ENCODE measurements around the gene CDA. TPM values are rescaled to one million over a fixed set of nuclear protein-coding genes. Genes with fewer than 3 reads are reported as not detected.

The CDA gene
- total and polyA plus RNA-seq, 2 donors (not counting 3 experiments of a cell fraction or from before 2014, with no cell fraction given): 0.35 to 1.9 TPM

GRCh38 chr1:20648438-20648837, 59.5 kb downstream of the CDA start:
- no peak for FAIRE-seq
- CTCF ChIA-PET: no interaction called here

GRCh38 chr1:20648946-20649345, 60.0 kb downstream of the CDA start:
- no TSS peak for BruUV-seq (replicated peaks)
- no peak overlapping the region for H3K4me2 ChIP-seq (ENCODE audit: insufficient read depth, low read length)
- peaks cover 13 to 50% of the 10 kb centered on the region in 2 experiments for H3K36me3 ChIP-seq (ENCODE audit: control insufficient read depth in 2 of 2, extremely low read depth in 1 of 2, insufficient read depth in 2 of 2, low read length in 2 of 2)
- no peaks in the 10 kb centered on the region for H4K20me1 ChIP-seq (replicated peaks; ENCODE audit: control insufficient read depth, extremely low read depth, insufficient read depth, low read length)
- POLR2A ChIA-PET: no interaction called here
- no peaks in the 10 kb centered on the region for H3K79me2 ChIP-seq (ENCODE audit: control insufficient read depth, insufficient read depth, low read length)
- dilution Hi-C loops (cut with MboI; ENCODE audit: extremely low pct_ligation_motif_present, low sequenced_read_pairs): no loop called here
- H3K4me1 ChIP-seq (ENCODE audit: control insufficient read depth, extremely low read depth, insufficient read depth, low read length): no peaks in the 10 kb centered on the region
- intact Hi-C loops (cut with micrococcal nuclease): no loop called here
- no peaks in the 10 kb centered on the region for H3K9me1 ChIP-seq (replicated peaks; ENCODE audit: control insufficient read depth, extremely low read depth, insufficient read depth, low read length)
- no peaks in the 10 kb centered on the region for H3K27me3 ChIP-seq (ENCODE audit: control insufficient read depth in 2 of 2, insufficient read depth in 2 of 2, low read length in 2 of 2)
- H3K9ac ChIP-seq (replicated peaks; ENCODE audit: extremely low read depth, insufficient read depth, low read length): no peak overlapping the region
- FAIRE-seq: no peak
- no peak overlapping the region for H3K4me3 ChIP-seq (replicated peaks in 1 of 3; ENCODE audit: insufficient read depth in 1 of 3, low read depth in 1 of 3, low read length in 3 of 3)
- no peak overlapping the region for H3K27ac ChIP-seq (ENCODE audit: insufficient read depth, low read depth, low read length)
- DNase-seq (ENCODE audit: low read depth, low spot score): no peak
- no peaks in the 10 kb centered on the region for H3K9me3 ChIP-seq (replicated peaks; ENCODE audit: control insufficient read depth, insufficient read depth, low read length)
- TF ChIP-seq POLR2A (IDR thresholded peaks at IDR 0.05; ENCODE audit: low read depth, low read length): no peak
- TF ChIP-seq JUN (IDR thresholded peaks at IDR 0.05; ENCODE audit: borderline replicate concordance, insufficient read depth, insufficient read length, low read depth): no peak
- TF ChIP-seq FOS (IDR thresholded peaks at IDR 0.05; ENCODE audit: borderline replicate concordance, insufficient read depth, low read length): no peak
- no peak for TF ChIP-seq CTCF (IDR thresholded peaks at IDR 0.05; ENCODE audit: extremely low read depth in 1 of 2, insufficient read depth in 1 of 2, low read depth in 1 of 2, low read length in 2 of 2)
- TF ChIP-seq MYC (IDR thresholded peaks at IDR 0.05; ENCODE audit: low read depth, low read length): no peak
- TF ChIP-seq EZH2 (IDR thresholded peaks at IDR 0.05; ENCODE audit: borderline replicate concordance, low read depth, low read length, severe bottlenecking): no peak
- no peak for TF ChIP-seq GATA2 (IDR thresholded peaks at IDR 0.05; ENCODE audit: insufficient read depth, insufficient read length, low read depth, low read length)
- TF ChIP-seq MAX (IDR thresholded peaks at IDR 0.05; ENCODE audit: insufficient read depth, insufficient read length): no peak
- no peak for TF ChIP-seq POLR2AphosphoS5 (IDR thresholded peaks at IDR 0.05; ENCODE audit: insufficient read depth, low read depth, low read length)
- H2AFZ ChIP-seq (ENCODE audit: low read depth, low read length): no peak overlapping the region
- CTCF ChIA-PET: no interaction called here

More at GRCh38 chr1:20648438-20648837, 59.5 kb downstream of the CDA start:
- Histone ChIP-seq H3K27ac (ENCODE audit: insufficient read depth, low read depth, low read length) (no peak overlapping the region), H4K20me1 (replicated peaks; ENCODE audit: control insufficient read depth, extremely low read depth, insufficient read depth, low read length) (no peaks in the 10 kb centered on the region), H3K79me2 (ENCODE audit: control insufficient read depth, insufficient read depth, low read length) (no peaks in the 10 kb centered on the region), H3K27me3 (ENCODE audit: control insufficient read depth in 2 of 2, insufficient read depth in 2 of 2, low read length in 2 of 2) (no peaks in the 10 kb centered on the region), H3K9ac (replicated peaks; ENCODE audit: extremely low read depth, insufficient read depth, low read length) (no peak overlapping the region), H2AFZ (ENCODE audit: low read depth, low read length) (no peak overlapping the region), H3K4me3 (replicated peaks in 1 of 3; ENCODE audit: insufficient read depth in 1 of 3, low read depth in 1 of 3, low read length in 3 of 3) (no peak overlapping the region), H3K4me1 (ENCODE audit: control insufficient read depth, extremely low read depth, insufficient read depth, low read length) (no peaks in the 10 kb centered on the region), H3K36me3 (ENCODE audit: control insufficient read depth in 2 of 2, extremely low read depth in 1 of 2, insufficient read depth in 2 of 2, low read length in 2 of 2) (peaks cover 13 to 46% of the 10 kb centered on the region in 2 experiments), H3K4me2 (ENCODE audit: insufficient read depth, low read length) (no peak overlapping the region), H3K9me3 (replicated peaks; ENCODE audit: control insufficient read depth, insufficient read depth, low read length) (no peaks in the 10 kb centered on the region), H3K9me1 (replicated peaks; ENCODE audit: control insufficient read depth, extremely low read depth, insufficient read depth, low read length) (no peaks in the 10 kb centered on the region)
- no peak for DNase-seq (ENCODE audit: low read depth, low spot score)
- intact Hi-C loops (cut with micrococcal nuclease): no loop called here
- dilution Hi-C loops (cut with MboI; ENCODE audit: extremely low pct_ligation_motif_present, low sequenced_read_pairs): no loop called here
- TF ChIP-seq CTCF (IDR thresholded peaks at IDR 0.05; ENCODE audit: extremely low read depth in 1 of 2, insufficient read depth in 1 of 2, low read depth in 1 of 2, low read length in 2 of 2) (no peak), POLR2A (IDR thresholded peaks at IDR 0.05; ENCODE audit: low read depth, low read length) (no peak), GATA2 (IDR thresholded peaks at IDR 0.05; ENCODE audit: insufficient read depth, insufficient read length, low read depth, low read length) (no peak), FOS (IDR thresholded peaks at IDR 0.05; ENCODE audit: borderline replicate concordance, insufficient read depth, low read length) (no peak)
- BruUV-seq (replicated peaks): no TSS peak
- POLR2A ChIA-PET: no interaction called here
